GM21381 (cell line): ENCODE results near the gene NUP88.

Source experiments
- ATAC-seq: cut with Tn5 transposase; IDR thresholded peaks from one replicate; pipeline ENCODE4 v1.9.1; 2021; ENCODE audit warnings: mild to moderate bottlenecking, moderate library complexity; ENCODE audit not compliant: unreplicated experiment

The NUP88 gene

DNA sequence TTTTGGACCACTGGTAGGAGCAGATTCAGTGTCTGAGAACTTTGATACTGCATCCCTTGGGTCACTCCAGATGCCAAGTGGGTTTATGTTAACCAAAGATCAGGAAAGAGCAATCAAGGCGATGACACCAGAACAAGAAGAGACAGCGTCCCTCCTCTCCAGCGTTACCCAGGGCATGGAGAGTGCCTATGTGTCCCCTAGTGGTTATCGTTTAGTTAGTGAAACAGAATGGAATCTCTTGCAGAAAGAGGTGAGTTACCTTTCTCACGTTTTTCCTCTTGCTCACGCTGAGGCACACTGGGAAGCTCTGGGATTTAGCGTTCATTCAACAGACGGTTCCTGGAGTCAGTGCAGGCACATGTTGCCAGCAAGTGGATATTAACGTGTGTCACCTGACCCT, 58.0 kb downstream of the NUP88 start:
- ATAC-seq, result no peak

DNA sequence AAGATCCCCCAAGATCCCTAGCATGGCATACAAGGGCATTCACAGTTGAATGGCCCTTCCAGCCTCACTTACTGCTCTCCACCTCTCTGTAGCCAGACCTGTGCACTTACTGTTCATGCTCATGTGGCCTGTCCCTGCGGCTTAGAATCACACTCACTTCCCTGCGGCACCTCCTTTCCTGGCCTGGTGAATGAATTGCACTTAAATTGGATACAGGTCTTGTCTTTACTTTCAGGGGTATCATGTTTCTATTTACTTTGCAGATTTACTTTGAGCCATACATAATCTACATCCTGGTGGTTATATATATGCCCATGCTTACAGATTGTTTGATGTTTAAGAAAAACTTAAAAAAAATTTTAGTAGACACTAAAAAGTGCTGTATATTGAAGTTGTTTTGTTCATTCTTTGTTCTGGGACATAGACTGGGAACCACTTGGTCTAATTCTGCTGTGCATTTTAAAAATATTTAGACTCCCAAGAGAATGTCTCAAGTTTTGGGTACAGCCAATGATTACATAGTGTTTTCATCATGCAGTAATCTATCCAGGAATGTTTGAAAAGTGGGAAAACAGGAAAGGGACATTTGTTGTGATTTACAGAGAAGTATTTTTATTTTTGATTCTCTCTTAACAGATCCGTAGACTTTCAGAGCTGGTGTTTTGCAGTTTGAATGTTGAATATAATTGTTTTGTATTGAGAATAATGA, 63.9 kb downstream of the NUP88 start:
- ATAC-seq, result no peak

DNA sequence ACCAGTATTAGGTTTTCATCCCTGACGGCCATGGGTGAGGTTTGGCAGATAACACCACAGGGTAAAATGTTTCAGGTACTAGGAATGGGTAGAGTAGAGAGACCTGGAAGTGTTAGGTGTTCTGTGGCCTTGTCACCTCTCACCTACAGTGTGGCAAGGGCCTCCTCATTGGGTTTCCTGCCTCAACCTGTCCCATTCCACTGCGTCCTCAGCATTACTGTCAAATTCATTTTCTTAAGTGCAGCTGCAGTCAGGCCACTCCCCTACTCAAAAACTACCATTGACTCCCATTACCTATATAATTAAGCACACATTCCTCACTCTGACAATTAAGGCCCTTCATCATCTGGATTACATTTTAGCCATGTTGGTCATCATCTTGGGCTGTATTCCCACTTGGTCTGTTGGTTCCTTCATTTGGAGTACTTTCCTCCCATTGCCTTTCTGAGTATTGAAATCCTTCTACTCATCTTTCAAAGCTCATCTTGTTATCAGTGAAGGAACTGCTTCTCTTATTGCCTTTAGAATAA, 64.5 kb downstream of the NUP88 start:
- ATAC-seq, result no peak

DNA sequence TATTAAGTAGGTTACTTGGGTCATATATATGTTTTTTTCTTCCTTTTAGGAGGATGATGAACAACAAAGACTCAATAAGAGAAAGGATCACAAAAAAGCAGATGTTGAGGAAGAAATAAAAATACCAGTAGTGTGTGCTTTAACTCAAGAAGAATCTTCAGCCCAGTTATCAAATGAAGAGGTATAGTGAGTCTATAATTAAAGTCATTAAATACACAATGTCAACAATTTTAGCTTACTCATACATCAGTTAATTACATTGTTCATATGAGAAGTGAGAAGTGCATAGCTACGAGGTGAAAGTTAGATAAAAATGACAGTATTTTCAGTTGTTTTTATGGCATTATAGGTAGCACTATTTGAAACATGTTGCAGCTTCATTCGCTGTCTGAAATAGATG, 65.2 kb downstream of the NUP88 start:
- no peak for ATAC-seq

DNA sequence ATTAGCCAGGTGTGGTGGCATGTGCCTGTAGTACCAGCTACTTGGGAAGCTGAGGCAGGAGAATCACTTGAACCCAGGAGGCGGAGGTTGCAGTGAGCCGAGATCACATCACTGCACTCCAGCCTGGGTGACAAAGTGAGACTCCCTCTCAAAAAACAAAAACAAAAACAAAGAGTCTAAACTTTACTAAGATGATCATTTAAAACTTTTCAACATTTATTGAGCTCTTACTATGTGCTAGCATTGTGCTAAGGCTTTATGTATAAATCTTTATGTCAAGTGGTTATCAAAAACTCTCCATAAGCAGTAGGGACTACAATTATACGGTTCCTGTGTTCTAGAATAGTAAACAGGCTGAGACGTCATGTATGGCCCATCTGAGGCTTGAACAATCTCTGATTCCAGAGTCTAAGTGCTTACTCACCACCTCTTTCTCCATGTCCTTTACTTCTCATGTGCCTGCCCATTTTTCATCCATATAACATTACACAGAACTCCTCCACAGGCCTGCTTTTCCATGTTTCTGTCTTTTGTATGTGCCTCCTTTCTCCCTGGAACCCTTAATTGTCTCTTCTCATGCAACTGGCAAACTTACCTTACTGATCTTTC, 66.7 kb downstream of the NUP88 start:
- no peak for ATAC-seq

DNA sequence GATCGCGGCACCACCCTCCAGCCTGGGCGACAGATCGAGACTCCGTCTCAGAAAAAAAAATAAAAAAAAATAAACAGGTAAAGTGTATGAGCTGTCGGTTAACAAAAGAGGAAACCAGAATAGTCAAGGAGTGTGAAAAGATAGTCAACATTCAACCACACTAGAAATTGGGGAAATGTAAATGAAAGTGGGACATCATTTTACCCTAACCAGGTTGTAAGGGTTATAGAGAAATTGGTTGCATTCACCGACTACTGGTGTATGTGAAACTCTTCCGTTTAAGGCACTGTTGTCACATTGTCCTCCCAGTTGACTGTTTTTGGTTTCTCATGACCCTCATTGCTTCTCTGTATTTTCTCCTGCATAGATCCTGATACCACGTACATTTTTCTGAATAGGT, 74.5 kb downstream of the NUP88 start:
- no peak for ATAC-seq
